Caki2 (cell line): ENCODE results near the gene HIPK4. TPM values are rescaled to one million over a fixed set of nuclear protein-coding genes. Genes with fewer than 3 reads are reported as not detected.

ENCODE experiments used
- total RNA-seq: library from RNA; depleted of rRNA; stranded (reverse); fragments of >200 nt; shearing (Covaris generic); gene quantifications from 2 replicates; pipeline ENCODE4 v1.2.3, GENCODE V29; 2014; ENCODE audit warnings: low replicate concordance; rRNA removed

Gene HIPK4
- total RNA-seq, 1 experiment from 2014 or later = not detected

Other genes starting within 250 kb of the HIPK4 start
- gene MAP3K10, start 198.8 kb downstream of the HIPK4 start, total RNA-seq = 9.4 and 20.0 TPM in 2 replicates
- gene TTC9B, start 171.8 kb downstream of the HIPK4 start, total RNA-seq = not detected in 2 replicates
- not detected in 2 replicates for gene CCNP, start 163.5 kb downstream of the HIPK4 start, total RNA-seq
- 63.4 and 91.3 TPM in 2 replicates for gene AKT2, start 104.8 kb downstream of the HIPK4 start, total RNA-seq
- gene C19orf47, start 41.8 kb downstream of the HIPK4 start, total RNA-seq = 14.7 and 32.8 TPM in 2 replicates
- gene PLD3, start 41.5 kb downstream of the HIPK4 start, total RNA-seq = 381 and 440 TPM in 2 replicates
- gene PRX, start 23.2 kb upstream of the HIPK4 start, total RNA-seq = 4.4 and 5.3 TPM in 2 replicates
- 31.7 and 35.5 TPM in 2 replicates for gene SERTAD1, start 35.8 kb upstream of the HIPK4 start, total RNA-seq
- gene SERTAD3, start 54.2 kb upstream of the HIPK4 start, total RNA-seq = 68.2 and 68.5 TPM in 2 replicates
- gene BLVRB, start 75.6 kb upstream of the HIPK4 start, total RNA-seq = 649 and 783 TPM in 2 replicates
- gene SPTBN4, start 76.8 kb upstream of the HIPK4 start, total RNA-seq = 4.2 and 6.3 TPM in 2 replicates
- gene SHKBP1, start 186.7 kb upstream of the HIPK4 start, total RNA-seq = 92.6 and 137 TPM in 2 replicates
- gene LTBP4, start 211.2 kb upstream of the HIPK4 start, total RNA-seq = 47.7 and 129 TPM in 2 replicates